Thyroid gland (tissue), 4 donors: ENCODE measurements around the gene RREB1.

Experiments used
- POLR2A ChIP-seq, 2 donors: fragments of 450-650 bp; IDR thresholded peaks; one replicate each; pipeline ENCODE4 v1.6.1; 2017; ENCODE audit warnings: antibody characterized with exemption in 2 of 2, mild to moderate bottlenecking in 2 of 2, moderate library complexity in 1 of 2
- TF ChIP-seq, protein P1 (sequence below), 6 experiments: fragments of 200-600 bp in 3 of 6; fragments of 450-650 bp in 3 of 6; sonication (generic) in 3 of 6; IDR thresholded peaks; one replicate each; pipeline ENCODE4 v1.5.1; 2016 to 2019; ENCODE audit warnings: antibody characterized with exemption in 6 of 6, mild to moderate bottlenecking in 2 of 6, inconsistent platforms in 1 of 6, moderate library complexity in 1 of 6

- TF ChIP-seq POLR2A (IDR thresholded peaks at IDR 0.05) = peak in 1 of 2 donors; percentile 33
- TF ChIP-seq, protein P1, sequence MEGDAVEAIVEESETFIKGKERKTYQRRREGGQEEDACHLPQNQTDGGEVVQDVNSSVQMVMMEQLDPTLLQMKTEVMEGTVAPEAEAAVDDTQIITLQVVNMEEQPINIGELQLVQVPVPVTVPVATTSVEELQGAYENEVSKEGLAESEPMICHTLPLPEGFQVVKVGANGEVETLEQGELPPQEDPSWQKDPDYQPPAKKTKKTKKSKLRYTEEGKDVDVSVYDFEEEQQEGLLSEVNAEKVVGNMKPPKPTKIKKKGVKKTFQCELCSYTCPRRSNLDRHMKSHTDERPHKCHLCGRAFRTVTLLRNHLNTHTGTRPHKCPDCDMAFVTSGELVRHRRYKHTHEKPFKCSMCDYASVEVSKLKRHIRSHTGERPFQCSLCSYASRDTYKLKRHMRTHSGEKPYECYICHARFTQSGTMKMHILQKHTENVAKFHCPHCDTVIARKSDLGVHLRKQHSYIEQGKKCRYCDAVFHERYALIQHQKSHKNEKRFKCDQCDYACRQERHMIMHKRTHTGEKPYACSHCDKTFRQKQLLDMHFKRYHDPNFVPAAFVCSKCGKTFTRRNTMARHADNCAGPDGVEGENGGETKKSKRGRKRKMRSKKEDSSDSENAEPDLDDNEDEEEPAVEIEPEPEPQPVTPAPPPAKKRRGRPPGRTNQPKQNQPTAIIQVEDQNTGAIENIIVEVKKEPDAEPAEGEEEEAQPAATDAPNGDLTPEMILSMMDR (IDR thresholded peaks at IDR 0.05) = no peak
These were observed 38.4 kb downstream of the RREB1 start for GRCh38 chr6:7145885-7146828.
